IMR-90 (cell line): ENCODE data around the gene SLC4A1. TPM values are rescaled to one million over a fixed set of nuclear protein-coding genes. Genes with fewer than 3 reads are reported as not detected.

Source experiments
- ATAC-seq: fragments of 200-7000 bp; cut with Tn5 transposase; 2 replicates; pipeline ENCODE4 v1.9.1; 2020; ENCODE audit warnings: low read depth, mild to moderate bottlenecking, moderate library complexity
- BruUV-seq: library from RNA; stranded (reverse); fragments of 400-500 nt; replicated peaks from 2 replicates; lab custom pipeline; 2021; lab: Mats Ljungman, UMichigan
- CTCF ChIA-PET: fragments of 300-600 bp; formaldehyde crosslinking; extraction: SDS; loops from one replicate; lab custom pipeline; 2021; ENCODE audit warnings: antibody characterized with exemption; lab: Yijun Ruan, JAX
- POLR2A ChIA-PET: fragments of 300-600 bp; sonication (Branson Sonifier 250); formaldehyde crosslinking; loops from one replicate; lab custom pipeline; 2022; ENCODE audit warnings: antibody characterized with exemption; ENCODE audit not compliant: unreplicated experiment; lab: Charles Lee
- DNase-seq: peaks from one replicate; pipeline ENCODE4 v3.0.0; 2013
- H2AFZ ChIP-seq: replicated peaks from 2 replicates; pipeline ENCODE3; 2013; ENCODE audit warnings: low read length, mild to moderate bottlenecking; ENCODE audit not compliant: poor library complexity
- H2AK5ac ChIP-seq: 2 replicates; pipeline ENCODE4 v1.6.1; 2013; ENCODE audit warnings: low read depth, low read length, inconsistent platforms
- H2AK9ac ChIP-seq: replicated peaks from 2 replicates; pipeline ENCODE3; 2013; ENCODE audit warnings: mild to moderate bottlenecking, low read depth, low read length, moderate library complexity; ENCODE audit not compliant: poor library complexity
- H2BK120ac ChIP-seq: 2 replicates; pipeline ENCODE4 v1.6.1; 2013; ENCODE audit warnings: low read depth, low read length, inconsistent platforms
- H2BK15ac ChIP-seq: 3 replicates; pipeline ENCODE4 v1.6.1; 2013; ENCODE audit warnings: low read depth, low read length, inconsistent platforms
- H2BK20ac ChIP-seq: 2 replicates; pipeline ENCODE4 v1.6.1; 2013; ENCODE audit warnings: low read depth, mild to moderate bottlenecking, inconsistent platforms, low read length, moderate library complexity
- H2BK5ac ChIP-seq: 2 replicates; pipeline ENCODE4 v1.6.1; 2013; ENCODE audit warnings: mild to moderate bottlenecking, low read depth, low read length, inconsistent platforms; ENCODE audit not compliant: poor library complexity, severe bottlenecking
- H3K14ac ChIP-seq: replicated peaks from 2 replicates; pipeline ENCODE4 v1.6.1; 2013; ENCODE audit warnings: low read depth, low read length, inconsistent platforms
- H3K18ac ChIP-seq: 2 replicates; pipeline ENCODE4 v1.6.1; 2013; ENCODE audit warnings: low read depth, low read length, control low read depth
- H3K23ac ChIP-seq: 2 replicates; pipeline ENCODE4 v1.6.1; 2013; ENCODE audit warnings: low read depth, low read length, inconsistent platforms
- H3K27ac ChIP-seq: 2 replicates; pipeline ENCODE4 v1.5.1; 2013; ENCODE audit warnings: mild to moderate bottlenecking, control low read depth, low read length; ENCODE audit not compliant: insufficient read depth
- H3K27me3 ChIP-seq: 2 replicates; pipeline ENCODE4 v1.6.1; 2013; ENCODE audit warnings: low read length; ENCODE audit not compliant: control insufficient read depth, insufficient read depth
- H3K36me3 ChIP-seq: 2 replicates; pipeline ENCODE4 v1.6.1; 2013; ENCODE audit warnings: low read length, mixed read lengths; ENCODE audit not compliant: control insufficient read depth, insufficient read depth
- H3K4ac ChIP-seq: 2 replicates; pipeline ENCODE4 v1.6.1; 2013; ENCODE audit warnings: low read depth, low read length, inconsistent platforms
- H3K4me1 ChIP-seq: 2 replicates; pipeline ENCODE4 v1.6.1; 2013; ENCODE audit warnings: low read length, mixed read lengths; ENCODE audit not compliant: control insufficient read depth, insufficient read depth
- H3K4me2 ChIP-seq: 2 replicates; pipeline ENCODE4 v1.6.1; 2013; ENCODE audit warnings: low read depth, mild to moderate bottlenecking, control low read depth, low read length, moderate library complexity
- H3K4me3 ChIP-seq: 2 replicates; pipeline ENCODE4 v1.5.1; 2013; ENCODE audit warnings: low read depth, mild to moderate bottlenecking, control low read depth, low read length, moderate library complexity; ENCODE audit not compliant: insufficient read depth
- H3K56ac ChIP-seq: 2 replicates; pipeline ENCODE4 v1.6.1; 2013; ENCODE audit warnings: low read length, inconsistent platforms; ENCODE audit not compliant: insufficient read depth; ENCODE audit errors: extremely low read depth
- H3K79me1 ChIP-seq, 2 experiments: 2 replicates each; pipeline ENCODE4 v1.6.1; 2013; ENCODE audit warnings: low read length in 2 of 2, inconsistent platforms in 1 of 2, low read depth in 1 of 2
- H3K9ac ChIP-seq: 2 replicates; pipeline ENCODE4 v1.6.1; 2013; ENCODE audit warnings: low read depth, low read length, control low read depth
- H3K9me1 ChIP-seq: 2 replicates; pipeline ENCODE4 v1.6.1; 2013; ENCODE audit warnings: low read length, inconsistent platforms; ENCODE audit not compliant: insufficient read depth
- H3K9me3 ChIP-seq: 2 replicates; pipeline ENCODE4 v1.6.1; 2013; ENCODE audit warnings: low read length; ENCODE audit not compliant: control insufficient read depth, insufficient read depth
- H4K20me1 ChIP-seq: 2 replicates; pipeline ENCODE4 v1.6.1; 2013; ENCODE audit warnings: low read length, inconsistent platforms; ENCODE audit not compliant: insufficient read depth
- H4K5ac ChIP-seq: 2 replicates; pipeline ENCODE4 v1.6.1; 2013; ENCODE audit warnings: mild to moderate bottlenecking, low read depth, low read length, control low read depth
- H4K8ac ChIP-seq, 2 experiments: 2 replicates each; pipeline ENCODE4 v1.6.1; 2013; ENCODE audit warnings: low read depth in 2 of 2, low read length in 2 of 2, control low read depth in 1 of 2, inconsistent platforms in 1 of 2
- H4K91ac ChIP-seq: 2 replicates; pipeline ENCODE4 v1.6.1; 2013; ENCODE audit warnings: low read depth, low read length, inconsistent platforms; ENCODE audit not compliant: insufficient read depth
- BHLHE40 ChIP-seq: fragments of 150-350 bp; IDR thresholded peaks from 2 replicates; pipeline ENCODE4 v1.6.1; 2016; ENCODE audit warnings: mild to moderate bottlenecking, low read depth, low read length
- CHD1 ChIP-seq: IDR thresholded peaks from 2 replicates; pipeline ENCODE4 v1.6.1; 2012; ENCODE audit warnings: low read depth, low read length, improper control_type of control experiment
- CTCF ChIP-seq: conservative IDR thresholded peaks from 2 replicates; pipeline ENCODE4 v1.5.1; 2012; ENCODE audit warnings: mild to moderate bottlenecking, low read depth, low read length, improper control_type of control experiment
- ELK1 ChIP-seq: fragments of 150-350 bp; IDR thresholded peaks from 2 replicates; pipeline ENCODE4 v1.6.1; 2016; ENCODE audit warnings: low read depth, mild to moderate bottlenecking, low read length, moderate library complexity, borderline replicate concordance
- FOS ChIP-seq: fragments of 150-350 bp; IDR thresholded peaks from 2 replicates; pipeline ENCODE4 v1.6.1; 2016; ENCODE audit warnings: low read depth, low read length
- MAFK ChIP-seq: IDR thresholded peaks from 2 replicates; pipeline ENCODE4 v1.6.1; 2012; ENCODE audit warnings: low read depth, low read length, improper control_type of control experiment
- MAZ ChIP-seq: IDR thresholded peaks from 2 replicates; pipeline ENCODE4 v1.6.1; 2012; ENCODE audit warnings: low read depth, mild to moderate bottlenecking, low read length, improper control_type of control experiment, moderate library complexity, borderline replicate concordance
- MXI1 ChIP-seq: IDR thresholded peaks from 2 replicates; pipeline ENCODE4 v1.6.1; 2012; ENCODE audit warnings: low read depth, mild to moderate bottlenecking, low read length, moderate library complexity, borderline replicate concordance
- POLR2A ChIP-seq: IDR thresholded peaks from 2 replicates; pipeline ENCODE4 v1.6.1; 2012; ENCODE audit warnings: mild to moderate bottlenecking, low read depth, low read length
- RAD21 ChIP-seq: IDR thresholded peaks from 2 replicates; pipeline ENCODE4 v1.6.1; 2012; ENCODE audit warnings: low read length, improper control_type of control experiment
- RCOR1 ChIP-seq: IDR thresholded peaks from 2 replicates; pipeline ENCODE4 v1.6.1; 2012; ENCODE audit warnings: mild to moderate bottlenecking, low read length, improper control_type of control experiment; ENCODE audit not compliant: insufficient replicate concordance
- RFX5 ChIP-seq: IDR thresholded peaks from 2 replicates; pipeline ENCODE4 v1.8.0; 2012; ENCODE audit warnings: low read depth, mild to moderate bottlenecking, low read length, moderate library complexity
- SMC3 ChIP-seq: fragments of 150-350 bp; IDR thresholded peaks from 2 replicates; pipeline ENCODE4 v1.6.1; 2016; ENCODE audit warnings: low read depth, mild to moderate bottlenecking, antibody characterized with exemption, low read length, moderate library complexity
- USF2 ChIP-seq: fragments of 150-350 bp; IDR thresholded peaks from 2 replicates; pipeline ENCODE4 v1.6.1; 2017; ENCODE audit warnings: mild to moderate bottlenecking, antibody characterized with exemption, low read length, low read depth
- WGBS, 2 experiments: methylation state at CpG; one replicate each; pipeline versions ENCODE4 v1.1.5 to v1.1.7; 2013; ENCODE audit warnings: missing lambda C conversion rate in 2 of 2; ENCODE audit not compliant: insufficient read length in 1 of 2; ENCODE audit errors: extremely low coverage in 2 of 2; 5-methylcytosine and 5-hydroxymethylcytosine counted together
- dilution Hi-C: fragments of 300-500 bp; cut with HindIII; formaldehyde crosslinking; loops from one replicate; pipeline ENCODE4 v1.14.3; 2018; ENCODE audit warnings: low sequenced_read_pairs; ENCODE audit not compliant: unreplicated experiment
- in situ Hi-C: fragments of 300-500 bp; cut with MboI; formaldehyde crosslinking; loops from 3 replicates; pipeline ENCODE4 v1.14.3; 2019; ENCODE audit warnings: low sequenced_read_pairs, inconsistent platforms, mixed read lengths
- intact Hi-C: fragments of 100-400 bp; cut with micrococcal nuclease; formaldehyde crosslinking; loops from 2 replicates; pipeline ENCODE4 v1.10.0; 2022
- polyA plus RNA-seq, 3 experiments: library from polyadenylated mRNA; depleted of rRNA; stranded (reverse); fragments of >200 nt; gene quantifications; 2 replicates each; pipeline ENCODE4 v1.2.3, GENCODE V29; 2012; ENCODE audit warnings: low replicate concordance in 1 of 3
- total RNA-seq: library from RNA; depleted of rRNA; stranded (reverse); fragments of >200 nt; gene quantifications from 2 replicates; pipeline ENCODE4 v1.2.3, GENCODE V29; 2012

SLC4A1 gene
- total and polyA plus RNA-seq, 2 of the 4 experiments (the other 2 are of a cell fraction): not detected

GRCh38 chr17:44279346-44279665 lies 11.4 kb upstream of the SLC4A1 start:
- H2AK5ac ChIP-seq: peak overlapping the region; percentile 2; the same call in 1 of the 2 replicates
- dilution Hi-C loops (no loop called here), in situ Hi-C loops (no loop called here), intact Hi-C loops (no loop called here)
- no peak overlapping the region for H2AK9ac ChIP-seq
- peak overlapping the region; percentile 88 for H2AFZ ChIP-seq
- H3K27ac ChIP-seq: no peak overlapping the region
- peaks cover 4% of the 10 kb centered on the region for H3K27me3 ChIP-seq
- peak overlapping the region; percentile 57; the same call in 1 of the 2 replicates for H2BK120ac ChIP-seq
- POLR2A ChIA-PET: no interaction called here
- H3K9ac ChIP-seq: no peak overlapping the region
- H3K9me1 ChIP-seq: peaks cover 14% of the 10 kb centered on the region
- no peaks in the 10 kb centered on the region for H4K20me1 ChIP-seq
- no peaks in the 10 kb centered on the region for H3K36me3 ChIP-seq
- CTCF ChIA-PET: interaction anchor here (0.6 kb wide), 1 partner anchor 315 kb away, joined by 8 read pairs; no protein-coding TSS in a partner anchor
- H3K23ac ChIP-seq: peak overlapping the region; percentile 8; the same call in 1 of the 2 replicates
- peaks cover 0 to 5% of the 10 kb centered on the region in 2 experiments; a peak in 1 of 4 replicates for H3K79me1 ChIP-seq
- peak overlapping the region; percentile 65; the same call in 1 of the 2 replicates for H3K4ac ChIP-seq
- H2BK5ac ChIP-seq: no peak overlapping the region
- no peak overlapping the region for H3K4me3 ChIP-seq
- WGBS, 2 experiments: no CpG with 5 or more reads among the region's 2 CpGs
- H3K4me2 ChIP-seq: no peak overlapping the region
- H3K4me1 ChIP-seq: peaks cover 6% of the 10 kb centered on the region
- ATAC-seq (no peak), DNase-seq (no peak)
- no TSS peak for BruUV-seq
- no peak overlapping the region for H3K56ac ChIP-seq
- TF ChIP-seq MAFK: no peak
- TF ChIP-seq RFX5: no peak
- no peak for TF ChIP-seq CTCF
- TF ChIP-seq BHLHE40: no peak
- no peak for TF ChIP-seq USF2
- no peak for TF ChIP-seq MAZ
- TF ChIP-seq SMC3: no peak
- no peak for TF ChIP-seq RCOR1
- TF ChIP-seq ELK1: no peak
- no peak for TF ChIP-seq RAD21
- no peak for TF ChIP-seq POLR2A
- no peak for TF ChIP-seq CHD1
- no peak for TF ChIP-seq MXI1
- no peak for TF ChIP-seq FOS
- peak overlapping the region; percentile 80; the same call in 1 of the 3 replicates for H2BK15ac ChIP-seq
- peak overlapping the region; percentile 26 to 62; a peak in 1 of 4 replicates for H4K8ac ChIP-seq
- H3K18ac ChIP-seq: no peak overlapping the region; the same call in 1 of the 2 replicates
- H4K91ac ChIP-seq: peak overlapping the region; percentile 24; the same call in 1 of the 2 replicates
- peak overlapping the region; percentile 47; the same call in 1 of the 2 replicates for H2BK20ac ChIP-seq
- no peak overlapping the region for H4K5ac ChIP-seq
- H3K9me3 ChIP-seq: no peaks in the 10 kb centered on the region
- 0 out of 2 replicates have a peak overlapping the region, but pooled peaks have one; percentile 8 for H3K14ac ChIP-seq
